Mammary epithelial cell (primary cell): ENCODE results near the gene CD300LB.

Source experiments
- EZH2 ChIP-seq: IDR thresholded peaks from 2 replicates; pipeline ENCODE4 v1.6.1; 2012; ENCODE audit warnings: low read length, inconsistent platforms, borderline replicate concordance
- TF ChIP-seq, protein P1 (sequence below), 2 donors: IDR thresholded peaks in 1 of 2; conservative IDR thresholded peaks in 1 of 2; 2 replicates each; pipeline ENCODE4 v1.5.1; 2011 to 2012; ENCODE audit warnings: inconsistent platforms in 2 of 2, low read length in 2 of 2, mild to moderate bottlenecking in 2 of 2, control low read depth in 1 of 2, low read depth in 1 of 2; ENCODE audit not compliant: insufficient read depth in 1 of 2; ENCODE audit errors: extremely low read depth in 1 of 2

DNA sequence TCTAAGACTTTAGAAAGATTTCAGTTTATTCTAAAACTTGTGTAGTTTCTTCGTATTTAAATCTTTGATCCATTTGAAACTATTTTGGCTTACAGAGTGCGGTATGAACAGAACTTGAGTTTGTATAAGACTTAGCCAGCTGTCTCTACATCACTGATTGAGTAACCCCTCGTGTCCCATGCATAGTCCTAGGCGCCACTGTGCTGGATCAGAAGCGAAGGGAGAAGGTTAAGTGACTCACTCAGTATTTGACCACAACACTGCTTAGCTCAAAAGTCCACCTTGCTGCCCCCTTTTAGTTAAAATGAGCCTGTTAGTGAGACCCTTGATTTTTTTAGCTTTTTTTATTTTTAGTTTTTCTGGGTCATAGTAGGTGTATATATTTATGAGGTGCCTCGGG lies 28.4 kb downstream of the CD300LB start:
- TF ChIP-seq, protein P1, sequence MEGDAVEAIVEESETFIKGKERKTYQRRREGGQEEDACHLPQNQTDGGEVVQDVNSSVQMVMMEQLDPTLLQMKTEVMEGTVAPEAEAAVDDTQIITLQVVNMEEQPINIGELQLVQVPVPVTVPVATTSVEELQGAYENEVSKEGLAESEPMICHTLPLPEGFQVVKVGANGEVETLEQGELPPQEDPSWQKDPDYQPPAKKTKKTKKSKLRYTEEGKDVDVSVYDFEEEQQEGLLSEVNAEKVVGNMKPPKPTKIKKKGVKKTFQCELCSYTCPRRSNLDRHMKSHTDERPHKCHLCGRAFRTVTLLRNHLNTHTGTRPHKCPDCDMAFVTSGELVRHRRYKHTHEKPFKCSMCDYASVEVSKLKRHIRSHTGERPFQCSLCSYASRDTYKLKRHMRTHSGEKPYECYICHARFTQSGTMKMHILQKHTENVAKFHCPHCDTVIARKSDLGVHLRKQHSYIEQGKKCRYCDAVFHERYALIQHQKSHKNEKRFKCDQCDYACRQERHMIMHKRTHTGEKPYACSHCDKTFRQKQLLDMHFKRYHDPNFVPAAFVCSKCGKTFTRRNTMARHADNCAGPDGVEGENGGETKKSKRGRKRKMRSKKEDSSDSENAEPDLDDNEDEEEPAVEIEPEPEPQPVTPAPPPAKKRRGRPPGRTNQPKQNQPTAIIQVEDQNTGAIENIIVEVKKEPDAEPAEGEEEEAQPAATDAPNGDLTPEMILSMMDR (conservative IDR thresholded peaks at IDR 0.05 in 1 of 2, IDR thresholded peaks at IDR 0.05 in 1 of 2; ENCODE audit: extremely low read depth in 1 of 2, insufficient read depth in 1 of 2, low read depth in 1 of 2, low read length in 2 of 2), result no peak
- no peak for TF ChIP-seq EZH2
